Measurements from ENCODE around the gene LSM2. TPM values are rescaled to one million over a fixed set of nuclear protein-coding genes. Genes with fewer than 3 reads are reported as not detected.

Gene LSM2
- polyA plus RNA-seq, 1 donor (not counting 4 experiments of a cell fraction or from before 2014, with no cell fraction given), result 46.5 TPM

- Histone ChIP-seq H3K9me3 (ENCODE audit: control insufficient read depth, low read depth, low read length) (no peaks in the 10 kb centered on the region), H3K9me1 (ENCODE audit: control insufficient read depth, extremely low read depth, insufficient read depth, low read length) (no peaks in the 10 kb centered on the region), H3K4me3 (ENCODE audit: control insufficient read depth in 2 of 3, extremely low read depth in 1 of 3, insufficient read depth in 2 of 3, low read depth in 1 of 3, low read length in 3 of 3) (peak overlapping the region; percentile 74 to 97 (median 89)), H3K27ac (ENCODE audit: control insufficient read depth, insufficient read depth, low read length) (peak overlapping the region; percentile 50), H3K27me3 (ENCODE audit: control insufficient read depth, extremely low read depth, insufficient read depth, low read length) (no peaks in the 10 kb centered on the region), H2AFZ (ENCODE audit: control insufficient read depth, low read length) (no peak overlapping the region), H3K9ac (ENCODE audit: control insufficient read depth, extremely low read depth, insufficient read depth, low read length) (peak overlapping the region; percentile 73), H3K4me2 (ENCODE audit: control insufficient read depth, extremely low read depth, insufficient read depth, low read depth, low read length) (peak overlapping the region; percentile 84), H3K36me3 (ENCODE audit: control insufficient read depth in 2 of 2, extremely low read depth in 1 of 2, insufficient read depth in 2 of 2, low read length in 2 of 2) (no peaks in the 10 kb centered on the region), H3K4me1 (ENCODE audit: control insufficient read depth, extremely low read depth, insufficient read depth, low read length) (peaks cover 26% of the 10 kb centered on the region), H4K20me1 (ENCODE audit: control insufficient read depth, extremely low read depth, insufficient read depth, low read length) (peaks cover 4% of the 10 kb centered on the region), H3K79me2 (ENCODE audit: control insufficient read depth, insufficient read depth, low read length) (peaks cover 26% of the 10 kb centered on the region)
- TF ChIP-seq CTCF (optimal IDR thresholded peaks at IDR 0.05 in 1 of 3, IDR thresholded peaks at IDR 0.05 in 1 of 3, conservative IDR thresholded peaks at IDR 0.05 in 1 of 3; ENCODE audit: extremely low read depth in 1 of 3, insufficient read depth in 2 of 3, low read length in 3 of 3), result no peak
- TF ChIP-seq EZH2 (IDR thresholded peaks at IDR 0.05; ENCODE audit: low read length), result no peak
- no peak for FAIRE-seq
- no peak for DNase-seq (ENCODE audit: low read depth, low spot score)
- dilution Hi-C loops (cut with MboI; ENCODE audit: extremely low pct_ligation_motif_present, low sequenced_read_pairs), result no loop called here
These were observed 23.0 kb upstream of the LSM2 start for GRCh38 chr6:31829633-31830283.

GRCh38 chr6:31827286-31828079 lies 20.7 kb upstream of the LSM2 start, which contains the start of gene HSPA1B:
Gene HSPA1B (plus strand): TSS chr6:31827738. CDS start chr6:31827951, 213 bp downstream.
- Histone ChIP-seq H3K79me2 (ENCODE audit: control insufficient read depth, insufficient read depth, low read length) (peaks cover 26% of the 10 kb centered on the region), H2AFZ (ENCODE audit: control insufficient read depth, low read length) (peak within 1 kb of the TSS; percentile 76), H3K4me1 (ENCODE audit: control insufficient read depth, extremely low read depth, insufficient read depth, low read length) (peaks cover 43% of the 10 kb centered on the region), H4K20me1 (ENCODE audit: control insufficient read depth, extremely low read depth, insufficient read depth, low read length) (peaks cover 4% of the 10 kb centered on the region), H3K27ac (ENCODE audit: control insufficient read depth, insufficient read depth, low read length) (peak within 1 kb of the TSS; percentile 96), H3K36me3 (ENCODE audit: control insufficient read depth in 2 of 2, extremely low read depth in 1 of 2, insufficient read depth in 2 of 2, low read length in 2 of 2) (no peaks in the 10 kb centered on the region), H3K9me1 (ENCODE audit: control insufficient read depth, extremely low read depth, insufficient read depth, low read length) (no peaks in the 10 kb centered on the region), H3K4me2 (ENCODE audit: control insufficient read depth, extremely low read depth, insufficient read depth, low read depth, low read length) (peak within 1 kb of the TSS; percentile 95), H3K27me3 (ENCODE audit: control insufficient read depth, extremely low read depth, insufficient read depth, low read length) (no peaks in the 10 kb centered on the region), H3K9me3 (ENCODE audit: control insufficient read depth, low read depth, low read length) (no peaks in the 10 kb centered on the region), H3K9ac (ENCODE audit: control insufficient read depth, extremely low read depth, insufficient read depth, low read length) (peak within 1 kb of the TSS; percentile 86), H3K4me3 (ENCODE audit: control insufficient read depth in 2 of 3, extremely low read depth in 1 of 3, insufficient read depth in 2 of 3, low read depth in 1 of 3, low read length in 3 of 3) (peak within 1 kb of the TSS; percentile 56 to 86 (median 80))
- dilution Hi-C loops (cut with MboI; ENCODE audit: extremely low pct_ligation_motif_present, low sequenced_read_pairs), result no loop called here
- TF ChIP-seq CTCF (optimal IDR thresholded peaks at IDR 0.05 in 1 of 3, IDR thresholded peaks at IDR 0.05 in 1 of 3, conservative IDR thresholded peaks at IDR 0.05 in 1 of 3; ENCODE audit: extremely low read depth in 1 of 3, insufficient read depth in 2 of 3, low read length in 3 of 3) (no peak), EZH2 (IDR thresholded peaks at IDR 0.05; ENCODE audit: low read length) (no peak)
- FAIRE-seq (no peak), DNase-seq (ENCODE audit: low read depth, low spot score) (peak; percentile 99)
